Measurements from ENCODE around the gene ITGBL1.

ITGBL1 gene

DNA sequence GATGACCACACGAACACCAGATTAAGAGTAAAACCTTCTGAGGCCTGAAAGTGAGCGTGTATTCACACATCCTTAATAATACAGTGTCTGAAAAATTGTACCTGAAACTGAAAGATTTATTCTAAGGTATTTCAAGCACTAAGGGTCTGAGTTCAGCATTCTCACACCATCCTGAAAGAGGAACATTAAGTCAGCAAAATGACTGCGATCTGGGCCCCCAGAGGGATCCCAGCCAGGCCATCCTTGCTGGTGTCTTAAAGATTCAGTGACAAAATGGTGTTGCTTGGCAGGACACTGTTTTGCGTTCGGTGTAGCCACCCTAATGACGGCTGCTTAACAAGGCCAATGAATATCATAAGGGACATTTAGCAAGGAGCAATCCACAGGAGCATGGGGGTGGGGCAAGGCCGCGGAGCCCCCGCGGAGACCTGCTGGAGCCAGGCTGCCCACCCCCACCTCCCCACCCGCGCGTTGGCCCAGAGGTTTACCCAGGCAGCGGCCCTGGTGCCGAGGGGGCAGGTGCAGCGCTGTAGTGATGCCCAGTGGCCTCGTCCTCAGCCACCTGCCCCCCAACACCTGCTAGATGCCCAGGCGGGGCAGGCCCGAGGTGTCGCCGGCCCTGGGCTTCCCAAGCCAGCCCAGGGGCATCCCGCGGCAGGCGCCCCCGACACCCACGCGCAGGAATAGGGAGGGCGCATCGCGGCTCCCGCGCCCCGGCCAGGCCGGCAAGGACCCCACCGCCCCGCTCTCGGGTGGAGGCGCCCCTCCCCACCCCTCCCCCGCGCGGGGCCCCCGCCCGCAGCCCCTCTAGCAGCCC lies 36.9 kb upstream of the ITGBL1 start:
- Histone ChIP-seq H3K36me3 (no peaks in the 10 kb centered on the region), H3K4me3 (ENCODE audit: low read depth in 1 of 2, low read length in 1 of 2) (no peak overlapping the region), H3K27ac (no peak overlapping the region), H3K4me1 (ENCODE audit: control insufficient read depth in 1 of 2, insufficient read depth in 1 of 2, low read depth in 1 of 2, low read length in 1 of 2) (no peaks in the 10 kb centered on the region), H3K27me3 (peaks cover 53% of the 10 kb centered on the region), H3K9me3 (no peaks in the 10 kb centered on the region)
- TF ChIP-seq, protein P1, sequence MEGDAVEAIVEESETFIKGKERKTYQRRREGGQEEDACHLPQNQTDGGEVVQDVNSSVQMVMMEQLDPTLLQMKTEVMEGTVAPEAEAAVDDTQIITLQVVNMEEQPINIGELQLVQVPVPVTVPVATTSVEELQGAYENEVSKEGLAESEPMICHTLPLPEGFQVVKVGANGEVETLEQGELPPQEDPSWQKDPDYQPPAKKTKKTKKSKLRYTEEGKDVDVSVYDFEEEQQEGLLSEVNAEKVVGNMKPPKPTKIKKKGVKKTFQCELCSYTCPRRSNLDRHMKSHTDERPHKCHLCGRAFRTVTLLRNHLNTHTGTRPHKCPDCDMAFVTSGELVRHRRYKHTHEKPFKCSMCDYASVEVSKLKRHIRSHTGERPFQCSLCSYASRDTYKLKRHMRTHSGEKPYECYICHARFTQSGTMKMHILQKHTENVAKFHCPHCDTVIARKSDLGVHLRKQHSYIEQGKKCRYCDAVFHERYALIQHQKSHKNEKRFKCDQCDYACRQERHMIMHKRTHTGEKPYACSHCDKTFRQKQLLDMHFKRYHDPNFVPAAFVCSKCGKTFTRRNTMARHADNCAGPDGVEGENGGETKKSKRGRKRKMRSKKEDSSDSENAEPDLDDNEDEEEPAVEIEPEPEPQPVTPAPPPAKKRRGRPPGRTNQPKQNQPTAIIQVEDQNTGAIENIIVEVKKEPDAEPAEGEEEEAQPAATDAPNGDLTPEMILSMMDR (IDR thresholded peaks at IDR 0.05) = no peak

DNA sequence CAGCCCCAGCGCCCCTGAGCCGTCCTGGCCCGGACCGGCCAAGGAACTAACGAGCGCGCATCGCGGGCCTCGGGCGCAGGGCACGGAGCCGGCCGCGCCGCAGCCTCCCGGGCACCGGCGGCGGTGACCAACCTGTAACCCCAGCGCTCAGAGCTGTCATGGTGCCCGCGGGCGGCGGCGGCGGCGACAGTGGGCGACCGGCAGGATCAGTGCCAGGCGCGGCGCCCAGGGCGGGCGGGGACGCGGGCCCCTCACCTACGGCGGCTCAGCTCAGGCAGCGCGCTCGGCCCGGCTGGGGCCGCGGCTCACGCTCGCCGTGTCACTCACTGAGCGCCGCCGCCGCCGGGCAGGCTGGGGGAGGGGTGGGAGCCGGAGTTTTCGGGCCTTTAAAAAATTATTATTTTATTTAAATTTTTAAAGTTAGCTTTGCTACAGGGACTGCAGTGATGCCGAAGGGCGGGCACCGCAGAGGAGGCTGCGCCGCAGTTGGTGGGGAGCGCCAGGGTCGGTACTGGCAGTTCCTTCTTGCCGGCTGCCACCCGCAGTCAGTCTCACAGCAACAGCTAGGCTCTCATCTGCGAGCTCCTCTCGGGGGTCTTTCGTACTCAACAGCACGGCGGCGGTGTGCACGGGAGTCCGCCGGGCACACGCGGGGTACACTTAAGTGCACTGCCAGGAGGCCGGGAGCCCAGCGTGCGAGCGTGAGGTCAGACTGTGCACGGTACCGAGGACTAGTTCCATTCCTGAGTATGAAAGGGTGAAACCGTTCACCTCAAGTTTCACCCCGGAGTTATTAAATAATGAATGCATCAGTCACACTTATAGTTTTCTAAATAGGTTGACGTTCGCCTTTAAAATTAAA lies 36.1 kb upstream of the ITGBL1 start, which contains the start of gene NALCN:
TSS of gene NALCN (minus strand) at position 328 of the 862 bp plus-strand sequence. CDS start 17,382 bp downstream, outside the sequence.
- Histone ChIP-seq H3K9me3 (no peaks in the 10 kb centered on the region), H3K4me3 (ENCODE audit: low read depth in 1 of 2, low read length in 1 of 2) (no peak within 1 kb of the TSS), H3K27ac (no peak within 1 kb of the TSS), H3K27me3 (peaks cover 53% of the 10 kb centered on the region), H3K36me3 (no peaks in the 10 kb centered on the region), H3K4me1 (ENCODE audit: control insufficient read depth in 1 of 2, insufficient read depth in 1 of 2, low read depth in 1 of 2, low read length in 1 of 2) (no peaks in the 10 kb centered on the region)
- TF ChIP-seq, protein P1 (IDR thresholded peaks at IDR 0.05) = no peak

DNA sequence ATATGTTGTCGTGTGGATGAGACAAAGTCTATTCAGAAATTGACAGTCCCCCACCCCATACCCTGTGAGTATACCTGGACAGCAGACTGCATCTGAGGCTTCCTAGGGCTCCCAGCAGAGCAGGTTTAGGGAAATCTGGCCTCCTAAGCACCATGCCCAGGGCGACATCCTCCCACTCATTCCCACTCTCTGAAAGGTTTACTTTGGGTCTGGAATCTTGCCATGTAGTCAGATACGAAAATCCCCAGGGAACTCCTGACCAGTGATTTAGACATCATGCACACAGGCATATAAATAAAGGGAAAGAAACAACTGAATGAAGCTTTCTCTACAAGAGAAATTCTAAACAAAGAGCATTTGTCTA lies 35.5 kb upstream of the ITGBL1 start:
- TF ChIP-seq, protein P1 (IDR thresholded peaks at IDR 0.05) = no peak
- H3K4me1 ChIP-seq (ENCODE audit: control insufficient read depth in 1 of 2, insufficient read depth in 1 of 2, low read depth in 1 of 2, low read length in 1 of 2) = no peaks in the 10 kb centered on the region
- peaks cover 53% of the 10 kb centered on the region for H3K27me3 ChIP-seq
- H3K27ac ChIP-seq = no peak overlapping the region
- H3K36me3 ChIP-seq = no peaks in the 10 kb centered on the region
- H3K4me3 ChIP-seq (ENCODE audit: low read depth in 1 of 2, low read length in 1 of 2) = no peak overlapping the region
- H3K9me3 ChIP-seq = no peaks in the 10 kb centered on the region

DNA sequence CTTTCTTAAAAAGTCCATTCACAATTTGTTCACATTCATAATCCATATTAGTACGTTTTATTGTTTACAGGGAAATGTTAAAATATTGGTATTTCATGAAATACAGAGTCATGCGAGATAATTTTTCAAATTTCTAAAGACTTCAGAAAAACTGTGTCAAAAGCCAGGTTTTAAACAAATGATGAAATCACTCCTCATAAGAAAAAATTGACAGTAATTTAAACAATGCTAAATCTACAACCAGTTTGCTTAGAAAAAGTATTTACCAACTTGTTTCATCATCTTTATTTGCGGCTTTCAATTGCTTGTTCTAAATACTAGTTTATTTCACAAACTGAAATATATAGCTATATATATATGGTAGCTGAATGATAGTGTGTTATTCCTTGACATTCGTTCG lies 35.0 kb upstream of the ITGBL1 start:
- peaks cover 53% of the 10 kb centered on the region for H3K27me3 ChIP-seq
- no peaks in the 10 kb centered on the region for H3K9me3 ChIP-seq
- TF ChIP-seq, protein P1 (IDR thresholded peaks at IDR 0.05) = no peak
- no peak overlapping the region for H3K27ac ChIP-seq
- H3K4me3 ChIP-seq (ENCODE audit: low read depth in 1 of 2, low read length in 1 of 2) = no peak overlapping the region
- H3K36me3 ChIP-seq = no peaks in the 10 kb centered on the region
- H3K4me1 ChIP-seq (ENCODE audit: control insufficient read depth in 1 of 2, insufficient read depth in 1 of 2, low read depth in 1 of 2, low read length in 1 of 2) = no peaks in the 10 kb centered on the region

DNA sequence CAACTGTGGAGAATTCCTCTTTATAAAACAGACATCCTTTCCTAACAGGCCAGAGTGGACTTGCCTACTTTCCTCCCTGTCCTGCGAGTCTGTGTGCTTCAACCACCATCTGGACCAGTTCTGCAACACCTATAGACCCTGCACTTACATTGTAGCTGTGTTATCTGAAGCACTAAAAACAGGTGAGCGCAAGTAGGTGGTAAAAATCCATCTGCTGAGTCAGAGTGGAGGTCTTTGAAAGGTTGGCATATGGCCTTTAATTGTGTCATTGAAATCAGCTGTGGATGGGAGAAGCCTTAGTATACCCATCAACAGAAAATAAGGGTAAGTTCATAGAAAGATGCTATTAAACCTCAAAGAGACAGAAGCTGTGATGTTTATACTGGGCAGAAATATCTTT lies 28.6 kb upstream of the ITGBL1 start:
- no peak overlapping the region for H3K4me3 ChIP-seq (ENCODE audit: low read depth in 1 of 2, low read length in 1 of 2)
- no peaks in the 10 kb centered on the region for H3K4me1 ChIP-seq (ENCODE audit: control insufficient read depth in 1 of 2, insufficient read depth in 1 of 2, low read depth in 1 of 2, low read length in 1 of 2)
- no peaks in the 10 kb centered on the region for H3K9me3 ChIP-seq
- no peaks in the 10 kb centered on the region for H3K36me3 ChIP-seq
- TF ChIP-seq, protein P1 (IDR thresholded peaks at IDR 0.05) = no peak
- no peak overlapping the region for H3K27ac ChIP-seq
- H3K27me3 ChIP-seq = no peaks in the 10 kb centered on the region

Data from neutrophil (primary cell).